DOHH2 (cell line): ENCODE results near the gene LENG8.

ENCODE experiments used
- H3F3A ChIP-seq: fragments of 200-600 bp; sonication (generic), shearing (Covaris generic); 2 replicates; pipeline ENCODE4 v1.6.0; 2016; ENCODE audit warnings: antibody characterized with exemption, mild to moderate bottlenecking; ENCODE audit not compliant: control insufficient read depth, insufficient read depth
- H3K27ac ChIP-seq: fragments of 200-600 bp; sonication (generic); 2 replicates; pipeline ENCODE4 v1.5.1; 2014; ENCODE audit warnings: low read depth, mild to moderate bottlenecking, low read length, moderate library complexity
- H3K27me3 ChIP-seq: fragments of 200-600 bp; sonication (generic); 2 replicates; pipeline ENCODE4 v1.6.1; 2014; ENCODE audit warnings: mild to moderate bottlenecking, low read length, mixed read lengths; ENCODE audit not compliant: control insufficient read depth
- H3K36me3 ChIP-seq: fragments of 200-600 bp; sonication (generic); 2 replicates; pipeline ENCODE4 v1.6.1; 2014; ENCODE audit warnings: mild to moderate bottlenecking, low read length, moderate library complexity, mixed read lengths; ENCODE audit not compliant: control insufficient read depth
- H3K4me1 ChIP-seq: fragments of 200-600 bp; sonication (generic); 2 replicates; pipeline ENCODE4 v1.6.1; 2014; ENCODE audit warnings: mild to moderate bottlenecking, low read length, mixed read lengths; ENCODE audit not compliant: control insufficient read depth
- H3K4me2 ChIP-seq: fragments of 200-600 bp; sonication (generic); 2 replicates; pipeline ENCODE4 v1.6.0; 2014; ENCODE audit warnings: mild to moderate bottlenecking, low read length, moderate library complexity
- H3K4me3 ChIP-seq: fragments of 200-600 bp; sonication (generic); 2 replicates; pipeline ENCODE4 v1.5.1; 2014; ENCODE audit warnings: mild to moderate bottlenecking, low read length, mixed read lengths
- H3K79me2 ChIP-seq: fragments of 200-600 bp; sonication (generic); 2 replicates; pipeline ENCODE4 v1.6.1; 2014; ENCODE audit warnings: mild to moderate bottlenecking, low read length, mixed read lengths; ENCODE audit not compliant: control insufficient read depth
- H3K9me2 ChIP-seq: fragments of 200-600 bp; sonication (generic); replicated peaks from 2 replicates; pipeline ENCODE4 v1.6.1; 2014; ENCODE audit warnings: mild to moderate bottlenecking, low read length, mixed read lengths; ENCODE audit not compliant: control insufficient read depth
- H3K9me3 ChIP-seq: fragments of 200-600 bp; sonication (generic); 2 replicates; pipeline ENCODE4 v1.6.1; 2014; ENCODE audit warnings: antibody characterized with exemption, low read length, mixed read lengths; ENCODE audit not compliant: control insufficient read depth, insufficient read depth
- H4K20me1 ChIP-seq: fragments of 200-600 bp; sonication (generic); 2 replicates; pipeline ENCODE4 v1.6.0; 2014; ENCODE audit warnings: low read depth, mild to moderate bottlenecking, antibody characterized with exemption, low read length, moderate library complexity; ENCODE audit not compliant: control insufficient read depth, insufficient read depth
- CTCF ChIP-seq: fragments of 200-600 bp; sonication (generic); IDR thresholded peaks from one replicate; pipeline ENCODE4 v1.5.1; 2014; ENCODE audit warnings: antibody characterized with exemption, mild to moderate bottlenecking, low read depth, low read length; ENCODE audit not compliant: poor library complexity, severe bottlenecking
- EZH2phosphoT487 ChIP-seq: fragments of 200-600 bp; sonication (generic); IDR thresholded peaks from 2 replicates; pipeline ENCODE4 v1.6.1; 2017; ENCODE audit warnings: borderline replicate concordance, mild to moderate bottlenecking, antibody characterized with exemption, low read length, moderate library complexity, mixed read lengths

Gene LENG8

GRCh38 chr19:54451997-54452396 lies 3.0 kb downstream of the LENG8 start:
- Histone ChIP-seq H4K20me1 (peaks cover 40% of the 10 kb centered on the region), H3K27ac (no peak overlapping the region), H3K36me3 (peaks cover 81% of the 10 kb centered on the region), H3K9me2 (no peaks in the 10 kb centered on the region), H3K79me2 (peaks cover 75% of the 10 kb centered on the region), H3F3A (no peaks in the 10 kb centered on the region), H3K4me3 (no peak overlapping the region), H3K4me1 (peaks cover 22% of the 10 kb centered on the region), H3K27me3 (no peaks in the 10 kb centered on the region), H3K4me2 (no peak overlapping the region), H3K9me3 (no peaks in the 10 kb centered on the region)
- TF ChIP-seq EZH2phosphoT487 = no peak

DNA sequence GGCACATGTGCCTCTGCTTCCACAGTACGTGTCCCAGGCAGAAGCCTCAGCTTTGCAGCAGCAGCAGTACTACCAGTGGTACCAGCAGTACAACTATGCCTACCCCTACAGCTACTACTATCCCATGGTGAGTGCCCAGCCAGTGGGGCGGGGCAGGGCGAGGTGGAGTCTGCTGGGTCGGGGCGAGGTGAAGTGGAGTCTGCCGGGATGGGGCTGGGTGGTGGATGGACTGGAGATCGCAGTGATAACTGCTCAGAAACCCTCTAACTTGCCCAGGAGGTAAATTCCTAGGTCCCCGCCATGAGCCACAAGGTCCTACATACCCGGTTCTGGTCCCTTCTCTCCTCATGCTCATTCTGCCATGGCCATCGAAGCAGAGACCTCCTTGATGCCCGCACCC lies 3.6 kb downstream of the LENG8 start:
- Histone ChIP-seq H3K27ac (no peak overlapping the region), H3K4me2 (no peak overlapping the region), H3K27me3 (no peaks in the 10 kb centered on the region), H3K4me3 (no peak overlapping the region), H4K20me1 (peaks cover 40% of the 10 kb centered on the region), H3F3A (no peaks in the 10 kb centered on the region), H3K9me3 (no peaks in the 10 kb centered on the region), H3K4me1 (peaks cover 16% of the 10 kb centered on the region), H3K79me2 (peaks cover 70% of the 10 kb centered on the region), H3K9me2 (no peaks in the 10 kb centered on the region), H3K36me3 (peaks cover 87% of the 10 kb centered on the region)
- TF ChIP-seq EZH2phosphoT487 (no peak), CTCF (no peak)

DNA sequence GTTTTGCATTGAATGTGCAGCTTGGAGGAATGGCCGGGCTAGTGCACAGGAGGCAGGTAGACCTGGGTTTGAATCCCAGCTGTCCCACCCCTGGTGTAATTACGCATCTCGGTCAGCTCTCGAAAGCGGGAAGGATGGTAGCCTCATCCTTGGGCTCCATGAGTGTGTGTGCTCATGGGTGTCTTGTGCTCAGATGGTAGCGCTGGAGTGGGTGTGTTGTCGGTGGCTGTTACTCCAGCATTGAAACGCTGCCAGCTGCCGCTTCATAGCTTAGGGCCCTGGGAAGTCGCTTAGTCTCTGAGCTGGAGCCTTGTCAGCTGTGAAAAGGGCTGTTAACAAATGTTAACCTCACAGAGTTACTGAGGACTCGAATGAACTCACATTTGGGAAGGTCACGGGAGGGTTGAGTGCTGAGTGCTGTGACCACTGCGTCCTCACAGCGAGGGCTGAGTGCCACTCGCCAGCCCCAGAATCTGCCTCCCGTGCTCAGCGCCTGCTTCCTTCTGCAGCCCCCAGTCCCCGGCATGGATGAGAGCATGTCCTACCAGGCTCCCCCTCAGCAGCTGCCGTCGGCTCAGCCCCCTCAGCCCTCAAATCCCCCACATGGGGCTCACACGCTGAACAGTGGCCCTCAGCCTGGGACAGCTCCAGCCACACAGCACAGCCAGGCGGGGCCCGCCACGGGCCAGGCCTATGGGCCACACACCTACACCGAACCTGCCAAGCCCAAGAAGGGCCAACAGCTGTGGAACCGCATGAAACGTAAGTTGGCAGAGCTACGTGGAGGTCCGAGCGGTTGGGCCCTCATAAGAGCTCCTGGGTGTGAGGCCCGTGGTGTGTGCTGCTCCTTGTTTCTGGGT lies 5.2 kb downstream of the LENG8 start:
- Histone ChIP-seq H3K4me1 (peaks cover 14% of the 10 kb centered on the region), H4K20me1 (peaks cover 40% of the 10 kb centered on the region), H3K4me2 (no peak overlapping the region), H3K4me3 (no peak overlapping the region), H3K27ac (no peak overlapping the region), H3K27me3 (no peaks in the 10 kb centered on the region), H3F3A (no peaks in the 10 kb centered on the region), H3K79me2 (peaks cover 70% of the 10 kb centered on the region), H3K36me3 (peaks cover 97% of the 10 kb centered on the region), H3K9me3 (no peaks in the 10 kb centered on the region), H3K9me2 (no peaks in the 10 kb centered on the region)
- no peak for TF ChIP-seq EZH2phosphoT487
- no peak for TF ChIP-seq CTCF

- no peak overlapping the region for H3K4me3 ChIP-seq
- H4K20me1 ChIP-seq = peaks cover 35% of the 10 kb centered on the region
- H3K27me3 ChIP-seq = no peaks in the 10 kb centered on the region
- TF ChIP-seq EZH2phosphoT487 (no peak), CTCF (no peak)
- no peak overlapping the region for H3K4me2 ChIP-seq
- H3K79me2 ChIP-seq = peaks cover 61% of the 10 kb centered on the region
- peaks cover 100% of the 10 kb centered on the region for H3K36me3 ChIP-seq
- no peak overlapping the region for H3K27ac ChIP-seq
- no peaks in the 10 kb centered on the region for H3K9me3 ChIP-seq
- H3K4me1 ChIP-seq = peaks cover 13% of the 10 kb centered on the region
- no peaks in the 10 kb centered on the region for H3K9me2 ChIP-seq
- no peaks in the 10 kb centered on the region; the same call in 1 of the 2 replicates for H3F3A ChIP-seq
Measured at GRCh38 chr19:54454781-54455675, 6.0 kb downstream of the LENG8 start.
